Prostate gland (tissue), 2 donors: ENCODE measurements around the gene TOX3. TPM values are rescaled to one million over a fixed set of nuclear protein-coding genes. Genes with fewer than 3 reads are reported as not detected.

Source experiments
- DNase-seq: peaks from one replicate; pipeline ENCODE4 v3.0.0-alpha.2; 2019; ENCODE audit warnings: low spot score
- H3K27ac ChIP-seq, 2 donors: fragments of 200-600 bp; sonication (generic); 2 replicates each; pipeline ENCODE4 v1.5.1; 2017 to 2019
- H3K27me3 ChIP-seq: fragments of 200-600 bp; sonication (generic); replicated peaks from 2 replicates; pipeline ENCODE4 v1.5.1; 2019; ENCODE audit not compliant: insufficient read depth
- H3K36me3 ChIP-seq, 2 donors: fragments of 200-600 bp; sonication (generic); 1 replicate in 1 of 2; 2 replicates in 1 of 2; pipeline versions ENCODE4 v1.5.1 to v1.8.1; 2017 to 2019
- H3K4me1 ChIP-seq: fragments of 200-600 bp; sonication (generic); replicated peaks from 2 replicates; pipeline ENCODE4 v1.5.1; 2019
- H3K4me3 ChIP-seq, 2 donors: fragments of 200-600 bp; sonication (generic); 2 replicates each; pipeline ENCODE4 v1.5.1; 2017 to 2019
- H3K9me3 ChIP-seq: fragments of 200-600 bp; sonication (generic); 2 replicates; pipeline ENCODE4 v1.5.1; 2017
- CTCF ChIP-seq, 4 experiments: fragments of 200-600 bp in 2 of 4; fragments of 450-650 bp in 2 of 4; sonication (generic) in 2 of 4; IDR thresholded peaks; 1 replicate in 3 of 4; 2 replicates in 1 of 4; pipeline ENCODE4 v1.5.1; 2016 to 2019; ENCODE audit warnings: antibody characterized with exemption in 4 of 4, mild to moderate bottlenecking in 2 of 4, moderate library complexity in 2 of 4
- POLR2A ChIP-seq: fragments of 450-650 bp; IDR thresholded peaks from one replicate; pipeline ENCODE4 v1.6.1; 2016; ENCODE audit warnings: antibody characterized with exemption, mild to moderate bottlenecking
- POLR2AphosphoS5 ChIP-seq: sonication (generic); formaldehyde crosslinking; IDR thresholded peaks from one replicate; pipeline ENCODE4 v1.6.1; 2017; ENCODE audit warnings: antibody characterized with exemption
- WGBS: methylation state at CpG from one replicate; pipeline ENCODE4 v1.1.5; 2018; 5-methylcytosine and 5-hydroxymethylcytosine counted together
- intact Hi-C: fragments of 100-400 bp; cut with DNase I; formaldehyde crosslinking; loops from one replicate; pipeline ENCODE4 v1.14.2; 2022
- total RNA-seq, 2 donors: library from RNA; depleted of rRNA; stranded (reverse); fragments of >200 nt; gene quantifications; one replicate each; pipeline ENCODE4 v1.1.0, GENCODE V29; 2016

The TOX3 gene
- total RNA-seq, 2 donors from 2014 or later: 0.57 to 1.7 TPM

- WGBS: 96% methylated on average over 2 of the region's 2 CpGs
- TF ChIP-seq POLR2AphosphoS5: no peak
- TF ChIP-seq CTCF (IDR thresholded peaks at IDR 0.05): no peak
- no peak for TF ChIP-seq POLR2A
- intact Hi-C loops: no loop called here
Observed at GRCh38 chr16:52586159-52586558, 39.2 kb upstream of the TOX3 start.

GRCh38 chr16:52584354-52585320, 37.7 kb upstream of the TOX3 start:
- Histone ChIP-seq H3K27me3 (no peaks in the 10 kb centered on the region), H3K4me3 (no peak overlapping the region), H3K36me3 (no peaks in the 10 kb centered on the region), H3K4me1 (no peaks in the 10 kb centered on the region), H3K27ac (no peak overlapping the region), H3K9me3 (no peaks in the 10 kb centered on the region)
- DNase-seq: no peak
- no peak for TF ChIP-seq CTCF (IDR thresholded peaks at IDR 0.05)
- TF ChIP-seq POLR2A: no peak
- no peak for TF ChIP-seq POLR2AphosphoS5
- 81% methylated on average over 5 of the region's 5 CpGs for WGBS
- intact Hi-C loops: no loop called here

More at GRCh38 chr16:52586159-52586558, 39.2 kb upstream of the TOX3 start:
- no peak overlapping the region for H3K4me3 ChIP-seq
- no peaks in the 10 kb centered on the region for H3K27me3 ChIP-seq
- H3K27ac ChIP-seq: no peak overlapping the region
- H3K9me3 ChIP-seq: no peaks in the 10 kb centered on the region
- H3K36me3 ChIP-seq: no peaks in the 10 kb centered on the region
- DNase-seq: no peak
- H3K4me1 ChIP-seq: no peaks in the 10 kb centered on the region

- TF ChIP-seq CTCF (IDR thresholded peaks at IDR 0.05) (no peak), POLR2A (no peak), POLR2AphosphoS5 (no peak)
- no peak overlapping the region for H3K27ac ChIP-seq
- no peaks in the 10 kb centered on the region for H3K36me3 ChIP-seq
- no peaks in the 10 kb centered on the region for H3K27me3 ChIP-seq
- H3K9me3 ChIP-seq: no peaks in the 10 kb centered on the region
- WGBS: 93% methylated on average over 4 of the region's 4 CpGs
- H3K4me3 ChIP-seq: no peak overlapping the region
- DNase-seq: no peak
- H3K4me1 ChIP-seq: no peaks in the 10 kb centered on the region
- intact Hi-C loops: no loop called here
Observed at GRCh38 chr16:52581530-52581929, 34.6 kb upstream of the TOX3 start.

GRCh38 chr16:52580488-52580887, 33.5 kb upstream of the TOX3 start:
- no peaks in the 10 kb centered on the region for H3K36me3 ChIP-seq
- intact Hi-C loops: no loop called here
- H3K4me1 ChIP-seq: no peaks in the 10 kb centered on the region
- no peaks in the 10 kb centered on the region for H3K27me3 ChIP-seq
- no peak for TF ChIP-seq CTCF (IDR thresholded peaks at IDR 0.05)
- TF ChIP-seq POLR2AphosphoS5: no peak
- TF ChIP-seq POLR2A: no peak
- H3K4me3 ChIP-seq: no peak overlapping the region
- H3K27ac ChIP-seq: no peak overlapping the region
- H3K9me3 ChIP-seq: no peaks in the 10 kb centered on the region
- DNase-seq: no peak
- WGBS: 68% methylated on average over 3 of the region's 3 CpGs
